ENCODE results near the gene PLEK.

GRCh38 chr2:68423966-68424650 is 59.0 kb downstream of the PLEK start:
- TF ChIP-seq CTCF (IDR thresholded peaks at IDR 0.05; ENCODE audit: low read depth, low read length, missing input control) (no peak), TAF1 (conservative IDR thresholded peaks at IDR 0.05) (no peak), REST (IDR thresholded peaks at IDR 0.05) (no peak), RAD21 (IDR thresholded peaks at IDR 0.05) (no peak), SP1 (IDR thresholded peaks at IDR 0.05) (no peak)
